Measurements from ENCODE around the gene TBL1XR1.
"Not testable (repeated sequence)": the region's sequence is repeated elsewhere in the genome, so short reads cannot be mapped to it uniquely, and the experiment has no call there.

Gene TBL1XR1

GRCh38 chr3:177056927-177057326 lies 140.4 kb downstream of the TBL1XR1 start:
- DNase-seq, result no peak

- no peak for DNase-seq
These were observed 141.4 kb downstream of the TBL1XR1 start for GRCh38 chr3:177055605-177056571.

- no peak for DNase-seq
These were observed 144.2 kb downstream of the TBL1XR1 start for GRCh38 chr3:177053107-177053506.

- no peak for DNase-seq
These were observed 145.9 kb downstream of the TBL1XR1 start for GRCh38 chr3:177051411-177051810.

- peak; percentile 56 for DNase-seq
These were observed 146.6 kb downstream of the TBL1XR1 start for GRCh38 chr3:177050501-177051237.

- no peak for DNase-seq
These were observed 151.5 kb downstream of the TBL1XR1 start for GRCh38 chr3:177045767-177046166.

- DNase-seq, result no peak
These were observed 152.1 kb downstream of the TBL1XR1 start for GRCh38 chr3:177045222-177045621.

- no peak for DNase-seq
These were observed 155.3 kb downstream of the TBL1XR1 start for GRCh38 chr3:177041730-177042551.

GRCh38 chr3:177041021-177041729 lies 156.1 kb downstream of the TBL1XR1 start:
- peak; percentile 82 for DNase-seq

GRCh38 chr3:177039490-177040274 lies 157.6 kb downstream of the TBL1XR1 start:
- no peak for DNase-seq

- no peak for DNase-seq
These were observed 160.0 kb downstream of the TBL1XR1 start for GRCh38 chr3:177037241-177037640.

GRCh38 chr3:177035676-177036075 lies 161.6 kb downstream of the TBL1XR1 start:
- DNase-seq, result no peak

GRCh38 chr3:177034832-177035475 lies 162.3 kb downstream of the TBL1XR1 start:
- DNase-seq, result no peak

- no peak for DNase-seq
These were observed 170.6 kb downstream of the TBL1XR1 start for GRCh38 chr3:177026505-177027277.

GRCh38 chr3:177015881-177016280 lies 181.4 kb downstream of the TBL1XR1 start:
- DNase-seq, result no peak

- no peak for DNase-seq
These were observed 183.5 kb downstream of the TBL1XR1 start for GRCh38 chr3:177013681-177014280.

- DNase-seq, result no peak
These were observed 191.4 kb downstream of the TBL1XR1 start for GRCh38 chr3:177005718-177006405.

GRCh38 chr3:177000159-177000558 lies 197.1 kb downstream of the TBL1XR1 start:
- not testable (repeated sequence) for DNase-seq

- DNase-seq, result no peak
These were observed 201.3 kb downstream of the TBL1XR1 start for GRCh38 chr3:176995946-176996345.

Measured in NCI-H446 treated with DMSO at 0.1 percent for 48 hours (cell line).